H9 (cell line): ENCODE results near the gene PEX10. TPM values are rescaled to one million over a fixed set of nuclear protein-coding genes. Genes with fewer than 3 reads are reported as not detected.

Source experiments
- DNase-seq: peaks from one replicate; pipeline ENCODE4 v3.0.0-alpha.2; 2017
- H2AFZ ChIP-seq: one replicate; pipeline ENCODE4 v1.6.1; 2013; ENCODE audit warnings: mild to moderate bottlenecking, low read length, control low read depth, moderate library complexity
- H2AK5ac ChIP-seq: 2 replicates; pipeline ENCODE4 v1.6.1; 2013; ENCODE audit warnings: low read length, control low read depth, mixed read lengths; ENCODE audit not compliant: insufficient read length
- H2BK120ac ChIP-seq: one replicate; pipeline ENCODE4 v1.6.1; 2013; ENCODE audit warnings: low read depth, mild to moderate bottlenecking, low read length, control low read depth, inconsistent platforms; ENCODE audit not compliant: poor library complexity, severe bottlenecking
- H2BK12ac ChIP-seq: 2 replicates; pipeline ENCODE4 v1.6.1; 2013; ENCODE audit warnings: low read length, control low read depth, mixed read lengths, low read depth; ENCODE audit not compliant: insufficient read length
- H2BK15ac ChIP-seq: 2 replicates; pipeline ENCODE4 v1.6.1; 2013; ENCODE audit warnings: low read depth, low read length, control low read depth
- H2BK20ac ChIP-seq: one replicate; pipeline ENCODE4 v1.6.1; 2013; ENCODE audit warnings: low read depth, mild to moderate bottlenecking, low read length, control low read depth, inconsistent platforms; ENCODE audit not compliant: poor library complexity, severe bottlenecking
- H2BK5ac ChIP-seq: 2 replicates; pipeline ENCODE4 v1.6.1; 2013; ENCODE audit warnings: low read length, control low read depth, mixed read lengths; ENCODE audit not compliant: insufficient read length
- H3K14ac ChIP-seq: 2 replicates; pipeline ENCODE4 v1.6.1; 2013; ENCODE audit warnings: low read length, control low read depth; ENCODE audit not compliant: insufficient read depth
- H3K18ac ChIP-seq: 2 replicates; pipeline ENCODE4 v1.6.1; 2013; ENCODE audit warnings: low read depth, mild to moderate bottlenecking, mixed read lengths, low read length, control low read depth; ENCODE audit not compliant: insufficient read length
- H3K23ac ChIP-seq: 2 replicates; pipeline ENCODE4 v1.6.1; 2013; ENCODE audit warnings: low read length, control low read depth, mixed read lengths, low read depth; ENCODE audit not compliant: insufficient read length
- H3K23me2 ChIP-seq: 2 replicates; pipeline ENCODE4 v1.6.1; 2013; ENCODE audit warnings: low read depth, mild to moderate bottlenecking, mixed read lengths, low read length, control low read depth; ENCODE audit not compliant: insufficient read length, poor library complexity, severe bottlenecking
- H3K27ac ChIP-seq: 2 replicates; pipeline ENCODE4 v1.5.1; 2013; ENCODE audit warnings: low read length, control low read depth, mixed read lengths, low read depth; ENCODE audit not compliant: insufficient read length
- H3K27me3 ChIP-seq: 2 replicates; pipeline ENCODE4 v1.6.1; 2013; ENCODE audit warnings: low read length, control low read depth, inconsistent platforms; ENCODE audit not compliant: insufficient read depth
- H3K4ac ChIP-seq: 2 replicates; pipeline ENCODE4 v1.6.1; 2013; ENCODE audit warnings: low read depth, mild to moderate bottlenecking, control low read depth, inconsistent platforms, low read length, moderate library complexity
- H3K4me1 ChIP-seq: 2 replicates; pipeline ENCODE4 v1.6.1; 2013; ENCODE audit warnings: low read length, control low read depth, inconsistent platforms; ENCODE audit not compliant: insufficient read depth
- H3K4me2 ChIP-seq: 2 replicates; pipeline ENCODE4 v1.6.1; 2013; ENCODE audit warnings: low read length, control low read depth, mixed read lengths; ENCODE audit not compliant: insufficient read length, insufficient read depth
- H3K56ac ChIP-seq: 2 replicates; pipeline ENCODE4 v1.6.1; 2013; ENCODE audit warnings: low read depth, mild to moderate bottlenecking, mixed read lengths, low read length, control low read depth; ENCODE audit not compliant: insufficient read length
- H3K79me1 ChIP-seq: 2 replicates; pipeline ENCODE4 v1.6.1; 2013; ENCODE audit warnings: low read depth, mild to moderate bottlenecking, moderate library complexity, low read length, control low read depth, inconsistent platforms; ENCODE audit not compliant: insufficient read depth, poor library complexity, severe bottlenecking
- H3K79me2 ChIP-seq: 2 replicates; pipeline ENCODE4 v1.6.1; 2013; ENCODE audit warnings: low read length, control low read depth, inconsistent platforms; ENCODE audit not compliant: insufficient read depth
- H3K9ac ChIP-seq: 2 replicates; pipeline ENCODE4 v1.6.1; 2013; ENCODE audit warnings: low read length, control low read depth, mixed read lengths; ENCODE audit not compliant: insufficient read length; ENCODE audit errors: extremely low read depth
- H3K9me3 ChIP-seq: one replicate; pipeline ENCODE4 v1.6.1; 2013; ENCODE audit warnings: low read depth, low read length, inconsistent platforms; ENCODE audit not compliant: control insufficient read depth
- H3T11ph ChIP-seq: one replicate; pipeline ENCODE4 v1.6.1; 2013; ENCODE audit warnings: mild to moderate bottlenecking, low read length, control low read depth, inconsistent platforms
- H4K20me1 ChIP-seq: one replicate; pipeline ENCODE4 v1.6.1; 2013; ENCODE audit not compliant: control insufficient read depth, insufficient read length, insufficient read depth
- H4K5ac ChIP-seq: 2 replicates; pipeline ENCODE4 v1.6.1; 2013; ENCODE audit warnings: low read depth, mild to moderate bottlenecking, mixed read lengths, low read length, control low read depth; ENCODE audit not compliant: insufficient read length
- H4K8ac ChIP-seq: replicated peaks from 2 replicates; pipeline ENCODE4 v1.6.1; 2013; ENCODE audit warnings: low read length, control low read depth, mixed read lengths, low read depth; ENCODE audit not compliant: insufficient read length
- H4K91ac ChIP-seq: 2 replicates; pipeline ENCODE4 v1.6.1; 2013; ENCODE audit warnings: low read depth, mild to moderate bottlenecking, moderate library complexity, mixed read lengths, low read length, control low read depth; ENCODE audit not compliant: insufficient read length
- H3K27ac Mint-ChIP-seq, 3 experiments: 2 replicates in 2 of 3; 3 replicates in 1 of 3; pipeline ENCODE4 v1.8.0; 2020 to 2021; ENCODE audit warnings: mixed read lengths in 3 of 3, mild to moderate bottlenecking in 1 of 3, moderate library complexity in 1 of 3
- H3K27me3 Mint-ChIP-seq: 2 replicates; pipeline ENCODE4 v1.8.0; 2021; ENCODE audit warnings: low read depth, mild to moderate bottlenecking, moderate library complexity, mixed read lengths
- H3K36me3 Mint-ChIP-seq, 3 experiments: 2 replicates in 2 of 3; 3 replicates in 1 of 3; pipeline ENCODE4 v1.8.0; 2020 to 2021; ENCODE audit warnings: low read depth in 3 of 3, mixed read lengths in 3 of 3; ENCODE audit not compliant: insufficient read depth in 1 of 3
- H3K4me1 Mint-ChIP-seq, 2 experiments: 2 replicates each; pipeline ENCODE4 v1.8.0; 2020; ENCODE audit warnings: mixed read lengths in 2 of 2
- H3K4me3 Mint-ChIP-seq, 2 experiments: 2 replicates in 1 of 2; 3 replicates in 1 of 2; pipeline ENCODE4 v1.8.0; 2020 to 2021; ENCODE audit warnings: mild to moderate bottlenecking in 2 of 2, mixed read lengths in 2 of 2, moderate library complexity in 1 of 2
- H3K9me3 Mint-ChIP-seq, 2 experiments: 2 replicates in 1 of 2; 3 replicates in 1 of 2; pipeline ENCODE4 v1.8.0; 2020; ENCODE audit warnings: mild to moderate bottlenecking in 2 of 2, mixed read lengths in 2 of 2, moderate library complexity in 1 of 2
- WGBS: extraction: QIAGEN DNeasy Blood & Tissue Kit; methylation state at CpG from one replicate; pipeline ENCODE4 v1.1.7; 2013; ENCODE audit warnings: missing lambda C conversion rate, low lambda C conversion rate, mixed read lengths; ENCODE audit not compliant: insufficient read length; ENCODE audit errors: extremely low coverage; 5-methylcytosine and 5-hydroxymethylcytosine counted together
- total RNA-seq: library from RNA; stranded (reverse); gene quantifications from 2 replicates; pipeline ENCODE4 v1.2.1, GENCODE V29; 2021
- TF ChIP-seq, protein P1 (sequence below): fragments of 200-600 bp; sonication (generic); conservative IDR thresholded peaks from 3 replicates; pipeline ENCODE4 v1.8.0; 2021; ENCODE audit warnings: antibody characterized with exemption, mild to moderate bottlenecking

PEX10 gene
- total RNA-seq, 1 experiment from 2014 or later, result 34.4 TPM

DNA sequence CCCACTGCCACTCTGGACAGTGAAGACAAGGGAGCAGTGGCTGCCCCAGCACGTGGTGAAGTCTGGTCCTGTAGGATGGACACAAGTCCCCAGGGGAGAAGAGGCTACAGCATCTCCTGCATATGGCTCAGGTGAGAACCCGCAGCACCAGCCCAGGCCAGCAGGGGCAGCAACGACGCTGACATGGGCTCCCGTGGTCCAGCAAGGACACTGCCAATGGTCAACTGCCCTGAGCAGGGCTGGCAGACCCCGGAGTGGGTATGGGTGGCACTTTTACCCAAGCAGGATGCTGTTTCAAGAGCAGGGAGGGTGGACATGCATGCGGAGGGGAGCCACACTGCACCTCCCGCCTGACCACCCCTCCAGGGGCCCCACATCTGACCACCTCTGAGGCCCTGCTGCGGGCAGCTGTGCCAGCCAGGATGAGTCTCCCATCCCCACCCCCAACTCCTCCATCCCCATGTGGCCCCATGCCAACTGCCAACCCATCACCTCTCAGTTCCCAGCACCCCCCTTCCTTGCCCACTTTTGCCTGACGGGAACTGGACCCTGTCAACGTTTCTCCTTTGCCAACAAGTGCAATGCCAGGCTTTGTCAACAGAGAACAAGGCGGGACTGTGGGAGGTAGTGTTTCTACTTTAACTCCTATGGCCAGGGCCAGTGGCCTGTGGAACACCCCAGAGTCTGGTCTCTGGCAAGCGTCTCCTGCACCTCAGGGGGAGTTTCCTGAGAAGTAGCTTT, 29.6 kb downstream of the PEX10 start:
- H3K4me1 ChIP-seq, result no peaks in the 10 kb centered on the region
- Mint-ChIP-seq H3K27me3 (no peaks in the 10 kb centered on the region; the same call in 1 of the 2 replicates), H3K36me3 (peaks cover 0 to 5% (median 0%) of the 10 kb centered on the region in 3 experiments; a peak in 1 of 7 replicates), H3K27ac (no peak overlapping the region), H3K9me3 (no peaks in the 10 kb centered on the region), H3K4me3 (no peak overlapping the region), H3K4me1 (peaks cover 3 to 4% of the 10 kb centered on the region in 2 experiments; a peak in 1 of 4 replicates)
- H3K4ac ChIP-seq, result no peak overlapping the region
- H3K14ac ChIP-seq, result no peak overlapping the region
- TF ChIP-seq, protein P1, sequence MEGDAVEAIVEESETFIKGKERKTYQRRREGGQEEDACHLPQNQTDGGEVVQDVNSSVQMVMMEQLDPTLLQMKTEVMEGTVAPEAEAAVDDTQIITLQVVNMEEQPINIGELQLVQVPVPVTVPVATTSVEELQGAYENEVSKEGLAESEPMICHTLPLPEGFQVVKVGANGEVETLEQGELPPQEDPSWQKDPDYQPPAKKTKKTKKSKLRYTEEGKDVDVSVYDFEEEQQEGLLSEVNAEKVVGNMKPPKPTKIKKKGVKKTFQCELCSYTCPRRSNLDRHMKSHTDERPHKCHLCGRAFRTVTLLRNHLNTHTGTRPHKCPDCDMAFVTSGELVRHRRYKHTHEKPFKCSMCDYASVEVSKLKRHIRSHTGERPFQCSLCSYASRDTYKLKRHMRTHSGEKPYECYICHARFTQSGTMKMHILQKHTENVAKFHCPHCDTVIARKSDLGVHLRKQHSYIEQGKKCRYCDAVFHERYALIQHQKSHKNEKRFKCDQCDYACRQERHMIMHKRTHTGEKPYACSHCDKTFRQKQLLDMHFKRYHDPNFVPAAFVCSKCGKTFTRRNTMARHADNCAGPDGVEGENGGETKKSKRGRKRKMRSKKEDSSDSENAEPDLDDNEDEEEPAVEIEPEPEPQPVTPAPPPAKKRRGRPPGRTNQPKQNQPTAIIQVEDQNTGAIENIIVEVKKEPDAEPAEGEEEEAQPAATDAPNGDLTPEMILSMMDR, result peak; percentile 70
- H3K4me2 ChIP-seq, result no peak overlapping the region
- no CpG with 5 or more reads among the region's 13 CpGs for WGBS
- no peak overlapping the region for H4K8ac ChIP-seq
- no peak overlapping the region for H3K23ac ChIP-seq
- H3K27me3 ChIP-seq, result no peaks in the 10 kb centered on the region
- no peak overlapping the region for H3T11ph ChIP-seq
- H3K79me2 ChIP-seq, result no peaks in the 10 kb centered on the region
- H4K20me1 ChIP-seq, result no peaks in the 10 kb centered on the region
- no peak overlapping the region for H3K56ac ChIP-seq
- H3K23me2 ChIP-seq, result no peaks in the 10 kb centered on the region
- H3K79me1 ChIP-seq, result no peaks in the 10 kb centered on the region
- H3K9me3 ChIP-seq, result no peaks in the 10 kb centered on the region
- H2AK5ac ChIP-seq, result no peak overlapping the region
- H2BK12ac ChIP-seq, result no peak overlapping the region
- no peak overlapping the region for H2BK20ac ChIP-seq
- H3K18ac ChIP-seq, result no peak overlapping the region
- H4K91ac ChIP-seq, result no peak overlapping the region
- no peak overlapping the region for H2AFZ ChIP-seq
- H3K27ac ChIP-seq, result no peak overlapping the region
- no peak overlapping the region for H2BK15ac ChIP-seq
- no peak overlapping the region for H2BK5ac ChIP-seq
- no peak overlapping the region for H2BK120ac ChIP-seq
- DNase-seq, result peak; percentile 81
- H3K9ac ChIP-seq, result no peak overlapping the region
- H4K5ac ChIP-seq, result no peak overlapping the region
